GM04504 (cell line): Measurements from ENCODE around the gene RAB11A.

Experiments
- DNase-seq: peaks from one replicate; pipeline ENCODE4 v3.0.0-alpha.2; 2012; ENCODE audit warnings: low read depth

Gene RAB11A

DNA sequence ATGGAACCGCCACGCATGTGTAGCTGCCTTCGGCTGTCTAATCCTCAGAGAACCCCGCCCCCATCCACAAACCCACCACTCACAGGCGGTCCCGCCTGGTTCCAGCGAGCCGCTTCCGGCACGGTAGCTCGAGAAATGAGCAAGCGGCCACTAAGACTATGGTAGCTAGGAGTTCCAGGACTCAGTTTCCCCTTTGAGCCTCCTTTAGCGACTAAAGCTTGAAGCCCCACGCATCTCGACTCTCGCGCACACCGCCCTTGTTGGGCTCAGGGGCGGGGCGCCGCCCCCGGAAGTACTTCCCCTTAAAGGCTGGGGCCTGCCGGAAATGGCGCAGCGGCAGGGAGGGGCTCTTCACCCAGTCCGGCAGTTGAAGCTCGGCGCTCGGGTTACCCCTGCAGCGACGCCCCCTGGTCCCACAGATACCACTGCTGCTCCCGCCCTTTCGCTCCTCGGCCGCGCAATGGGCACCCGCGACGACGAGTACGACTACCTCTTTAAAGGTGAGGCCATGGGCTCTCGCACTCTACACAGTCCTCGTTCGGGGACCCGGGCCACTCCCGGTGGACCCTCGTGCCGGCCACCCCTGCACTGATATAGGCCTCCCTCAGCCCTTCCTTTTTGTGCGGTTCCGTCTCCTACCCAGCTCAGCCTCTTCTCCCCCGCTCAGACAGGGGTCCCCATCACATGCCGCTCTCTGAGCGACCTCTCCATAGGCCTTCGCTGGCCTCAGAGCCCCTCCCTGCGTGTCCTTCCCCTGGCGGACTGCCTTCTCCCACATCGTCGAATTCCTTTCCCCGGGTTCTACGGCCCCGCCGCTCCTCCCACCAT lies at the start of gene RAB11A:
RAB11A (plus strand) TSS at position 366 of the 828 bp plus-strand sequence; CDS start at position 461, 95 bp downstream.
- peak; percentile 90 for DNase-seq

DNA sequence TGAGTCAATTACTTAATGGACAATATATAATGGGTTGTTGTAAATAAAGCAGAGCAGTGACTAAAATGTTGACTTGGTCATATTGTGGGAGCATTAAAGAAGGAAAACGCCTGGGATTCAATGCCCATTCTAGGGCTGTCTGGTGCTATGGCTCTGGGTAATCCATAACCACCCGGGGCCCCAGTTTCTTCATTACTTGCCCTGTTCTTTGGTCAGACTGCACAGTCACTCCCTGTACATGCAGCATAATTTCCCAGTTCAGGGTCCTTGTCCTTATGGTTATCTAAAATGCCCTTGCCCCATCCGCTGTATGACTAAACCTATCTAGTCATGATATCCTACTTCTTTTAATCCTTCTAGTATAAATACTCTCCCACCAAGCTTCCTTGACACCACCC lies 49.7 kb upstream of the RAB11A start:
- DNase-seq, result no peak

DNA sequence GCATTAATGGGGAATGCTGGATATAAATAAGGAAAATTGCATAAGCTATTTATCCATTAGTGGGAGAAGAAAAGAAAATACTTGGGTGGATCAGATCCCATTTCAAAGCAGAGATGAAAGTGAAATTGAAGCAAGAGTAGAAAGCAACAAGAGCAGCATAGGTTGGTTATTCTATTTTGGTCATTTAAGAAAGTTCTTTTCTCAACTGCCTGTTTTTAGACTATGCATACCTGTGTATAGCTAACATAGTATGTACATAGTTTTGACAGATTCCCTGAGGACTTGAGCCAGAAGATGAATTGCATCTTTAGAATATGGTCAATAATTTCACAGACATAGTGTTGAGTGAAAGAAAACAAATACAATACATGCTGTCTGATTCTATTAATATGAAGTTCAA lies 48.2 kb upstream of the RAB11A start:
- DNase-seq, result no peak

DNA sequence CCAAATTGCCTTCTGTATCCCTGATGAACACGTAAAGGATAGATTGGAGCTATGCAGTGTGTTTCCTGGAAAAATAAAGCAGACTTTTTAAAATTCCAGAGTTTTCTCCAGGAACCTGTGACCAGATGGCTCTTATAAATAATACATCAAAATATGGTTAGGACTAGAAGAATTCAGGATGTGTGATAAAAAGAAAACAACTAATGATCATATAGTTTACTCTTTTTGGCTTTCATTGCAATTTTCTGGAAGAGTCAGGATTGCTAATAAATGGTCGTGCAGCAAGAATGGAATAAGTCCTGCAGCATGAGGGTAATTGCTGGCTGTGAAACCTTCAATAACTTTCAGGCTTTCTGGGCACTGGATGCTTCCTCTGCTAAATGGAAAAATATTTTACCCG lies 47.0 kb upstream of the RAB11A start:
- DNase-seq, result no peak

GRCh38 chr15:65824031-65824743 lies 45.1 kb upstream of the RAB11A start:
- DNase-seq, result peak; percentile 39

DNA sequence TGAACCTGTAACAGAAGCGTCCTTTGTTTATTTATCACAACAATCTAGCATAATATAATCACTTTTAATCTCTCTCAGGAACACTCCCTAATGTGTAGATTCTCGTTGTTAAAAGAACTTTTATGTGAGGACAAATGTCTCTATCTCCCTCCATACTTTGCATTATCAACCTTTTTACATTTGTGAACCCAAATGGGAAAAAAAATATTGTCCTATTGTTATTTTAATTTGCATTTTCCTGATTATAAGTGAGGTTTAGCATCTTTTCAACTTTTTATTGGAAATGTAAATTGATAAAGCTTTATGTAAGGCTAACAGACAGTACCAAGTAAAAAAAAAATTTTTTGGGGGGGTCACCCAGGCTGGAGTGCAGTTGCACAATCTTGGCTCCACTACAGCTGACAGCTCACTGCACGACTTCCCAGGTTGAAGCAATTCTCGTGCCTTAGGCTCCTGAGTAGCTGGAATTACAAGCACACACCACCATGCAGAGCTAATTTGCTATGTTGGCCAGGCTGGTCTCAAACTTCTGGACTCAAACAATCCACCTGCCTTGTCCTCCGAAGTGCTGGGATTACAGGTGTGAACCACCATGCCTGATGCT lies 44.2 kb upstream of the RAB11A start:
- peak; percentile 57 for DNase-seq

DNA sequence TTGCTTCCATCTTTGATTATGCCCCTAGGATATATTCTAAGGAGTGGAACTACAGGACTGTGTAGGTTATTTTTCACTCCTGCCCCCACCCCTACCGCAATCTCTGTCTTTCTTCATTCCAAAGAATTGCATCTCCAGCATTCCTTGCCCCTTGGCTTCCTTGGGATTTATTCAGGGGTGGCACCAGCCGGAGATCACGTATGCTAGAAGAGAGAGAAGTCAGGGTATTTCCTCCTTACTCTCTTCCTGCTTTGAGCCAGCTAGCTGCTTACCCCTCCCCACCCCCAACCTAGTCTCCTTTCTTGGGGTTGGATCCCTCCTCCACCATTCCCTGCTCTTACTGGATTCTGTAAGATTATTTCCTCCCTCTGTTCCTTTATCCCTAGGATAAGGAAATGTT lies 42.2 kb upstream of the RAB11A start:
- no peak for DNase-seq

DNA sequence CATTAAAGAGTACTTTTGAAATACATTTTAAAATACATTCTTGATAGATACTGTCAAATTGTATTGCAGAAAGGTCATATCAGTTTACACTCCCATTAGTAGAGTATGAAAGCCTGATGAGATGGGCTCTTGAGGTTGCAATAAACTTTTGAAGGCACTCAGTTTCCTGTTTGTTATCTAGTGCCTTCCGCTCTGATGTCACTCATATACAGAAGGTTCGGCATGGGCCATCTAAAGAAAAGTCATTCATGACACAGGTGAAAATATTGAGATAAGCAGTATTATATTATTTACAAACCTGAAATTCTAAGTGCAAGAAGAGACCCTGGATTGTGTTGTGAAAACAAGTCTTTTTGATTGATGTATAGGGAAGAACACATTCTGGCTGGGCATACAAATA lies 40.7 kb upstream of the RAB11A start:
- no peak for DNase-seq

DNA sequence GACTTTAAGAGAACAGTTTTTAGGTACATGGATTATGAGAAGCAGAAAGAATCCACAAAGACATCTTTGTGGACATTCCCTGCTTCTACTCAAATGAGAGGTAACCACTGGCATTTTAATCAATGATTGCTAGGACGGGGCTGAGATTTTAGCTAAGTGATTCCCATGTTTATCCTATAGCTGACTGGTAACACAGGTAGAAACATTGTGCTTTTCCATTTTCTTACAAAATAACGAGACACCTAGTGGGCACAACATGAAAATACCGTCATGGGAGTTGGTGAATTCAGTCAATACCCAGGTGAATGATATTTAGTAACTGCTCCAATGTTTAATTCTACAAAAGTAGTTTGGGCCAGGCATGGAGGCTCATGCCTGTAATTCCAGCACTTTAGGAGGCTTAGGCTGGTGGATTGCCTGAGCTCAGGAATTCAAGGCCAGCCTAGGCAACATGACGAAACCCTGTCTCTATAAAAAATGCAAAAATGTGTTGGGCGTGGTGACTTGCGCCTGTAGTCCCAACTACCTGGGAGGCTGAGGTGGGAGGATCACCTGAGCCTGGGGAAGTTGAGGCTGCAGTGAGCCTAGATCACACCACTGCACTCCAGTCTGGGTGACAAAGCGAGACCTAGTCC lies 40.0 kb upstream of the RAB11A start:
- no peak for DNase-seq

DNA sequence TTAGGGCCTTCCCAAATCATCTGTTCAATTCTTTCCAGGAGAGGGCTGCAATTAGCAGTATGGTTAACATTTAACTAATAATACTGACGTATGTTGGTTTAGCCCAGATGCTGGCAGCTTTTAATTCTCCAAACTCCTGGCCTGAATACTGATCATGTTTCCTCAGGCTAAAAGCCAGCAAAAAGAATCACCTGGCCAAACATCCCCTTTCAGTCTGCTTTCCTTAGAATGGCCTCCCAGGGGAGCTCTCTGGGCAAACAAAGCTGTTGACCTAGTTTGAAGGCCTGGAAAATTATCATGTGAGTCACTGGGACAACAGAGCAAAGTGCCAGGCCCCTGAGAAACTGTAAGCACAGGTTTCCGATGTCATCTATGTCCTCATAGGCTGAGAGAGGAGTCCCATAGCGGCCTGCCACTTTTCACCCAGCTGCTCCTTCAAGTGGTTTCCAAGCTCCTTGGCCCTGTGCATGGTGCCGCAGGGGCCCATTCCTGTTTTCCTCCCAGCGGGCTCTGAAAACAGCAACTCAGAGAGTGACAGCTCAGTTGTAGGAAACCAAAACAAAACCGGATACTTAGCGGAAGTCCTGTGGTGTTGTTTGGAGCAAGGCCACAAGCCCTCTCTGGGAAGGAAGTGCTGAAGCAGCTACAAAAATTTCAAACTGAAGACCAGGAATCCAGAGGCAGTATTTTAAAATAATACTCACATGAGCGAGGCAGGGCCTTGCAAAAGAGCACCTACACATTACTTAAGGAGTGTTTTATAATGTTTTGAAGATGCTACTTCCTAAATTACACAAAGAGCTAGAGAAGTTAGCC lies 36.5 kb upstream of the RAB11A start:
- peak; percentile 85 for DNase-seq

- no peak for DNase-seq
Measured at GRCh38 chr15:65833501-65834205, 35.6 kb upstream of the RAB11A start.

GRCh38 chr15:65834603-65835282 lies 34.5 kb upstream of the RAB11A start:
- no peak for DNase-seq

GRCh38 chr15:65835447-65835846 lies 33.8 kb upstream of the RAB11A start:
- no peak for DNase-seq

DNA sequence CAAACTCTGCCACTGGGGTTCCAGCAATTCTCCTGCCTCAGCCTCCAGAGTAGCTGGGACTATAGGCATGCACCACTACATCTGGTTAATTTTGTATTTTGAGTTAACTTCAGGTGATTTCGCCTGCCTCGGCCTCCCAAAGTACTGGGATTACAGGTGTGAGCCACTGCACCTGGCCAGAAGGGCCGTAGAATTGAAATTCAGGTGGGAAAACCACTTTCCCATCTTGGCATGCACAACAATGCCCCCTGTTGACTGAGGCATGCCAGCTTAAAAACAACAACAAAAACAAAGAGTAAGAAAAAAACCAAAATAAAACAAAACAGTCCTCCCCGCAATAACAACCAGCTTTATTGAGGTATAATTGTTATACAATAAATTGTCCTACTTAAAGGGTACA lies 32.6 kb upstream of the RAB11A start:
- DNase-seq, result no peak

DNA sequence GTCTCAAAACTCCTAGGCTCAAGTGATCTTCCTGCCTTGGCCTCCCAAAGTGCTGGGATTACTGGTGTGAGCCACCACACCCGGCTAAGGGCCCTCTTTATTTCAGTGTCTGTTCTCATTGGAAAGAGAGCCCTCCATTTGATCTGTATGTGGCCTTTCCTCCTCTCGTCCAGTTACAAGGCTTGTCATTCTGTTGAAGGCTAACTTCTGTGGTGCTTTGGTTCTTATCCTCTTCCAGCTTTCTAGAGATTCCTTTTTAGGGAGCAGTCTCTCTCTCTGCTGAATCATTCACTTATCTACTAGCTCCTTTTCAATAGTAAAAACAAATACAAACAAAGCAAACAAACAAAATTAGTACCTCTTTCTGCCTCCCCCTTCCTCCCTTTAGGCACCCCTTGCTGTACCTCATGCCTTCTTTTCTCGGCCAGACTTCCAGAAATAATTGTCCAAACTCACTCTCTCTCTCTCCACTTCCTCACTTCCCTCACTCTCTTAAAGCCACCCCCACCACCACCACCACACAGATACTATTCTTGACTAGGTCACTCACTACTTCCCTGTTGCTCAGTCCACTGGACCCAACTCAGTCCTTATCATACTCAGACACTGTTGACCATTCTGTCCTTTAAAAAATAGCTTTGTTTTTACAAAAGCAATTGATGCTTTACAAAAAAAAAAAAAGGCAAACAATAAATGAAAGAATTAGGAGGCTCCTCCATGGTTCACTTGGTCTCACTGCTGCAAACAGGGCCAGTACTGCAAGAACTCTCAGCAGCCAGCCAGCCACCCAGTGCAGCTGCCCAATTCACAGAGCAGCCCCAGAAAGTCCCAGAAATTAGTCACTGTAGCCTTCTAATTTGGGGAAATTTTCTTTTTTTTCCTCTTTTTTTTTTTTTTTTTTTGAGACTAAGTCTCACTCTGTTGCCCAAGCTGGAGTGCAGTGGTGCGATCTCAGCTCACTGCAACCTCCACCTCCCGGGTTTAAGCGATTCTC lies 31.7 kb upstream of the RAB11A start:
- no peak for DNase-seq

DNA sequence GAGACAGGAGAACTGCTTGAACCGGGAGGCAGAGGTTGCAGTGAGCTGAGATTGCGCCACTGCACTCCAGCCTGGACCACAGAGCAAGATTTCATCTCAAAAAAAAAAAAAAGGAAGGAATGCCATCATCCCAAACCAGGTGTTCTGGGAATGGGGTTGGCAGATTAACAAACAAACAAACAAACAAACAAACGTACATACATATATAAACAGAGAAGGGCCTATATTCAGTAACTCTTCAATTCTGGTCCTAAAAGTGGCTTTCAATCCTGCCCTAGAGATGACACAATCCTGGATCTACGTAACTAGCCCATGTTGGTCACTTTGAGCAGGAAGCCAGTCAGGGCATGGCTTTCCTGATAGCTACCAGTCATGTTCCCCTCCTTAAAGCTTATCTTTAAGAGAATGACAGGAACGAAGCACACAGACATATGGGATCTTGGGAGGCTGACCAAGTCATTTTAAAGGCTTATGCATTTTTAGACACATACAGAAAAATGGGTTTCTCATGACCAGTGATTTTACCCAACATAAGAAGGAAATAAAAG lies 29.9 kb upstream of the RAB11A start:
- DNase-seq, result no peak

GRCh38 chr15:65839985-65840384 lies 29.3 kb upstream of the RAB11A start:
- no peak for DNase-seq

DNA sequence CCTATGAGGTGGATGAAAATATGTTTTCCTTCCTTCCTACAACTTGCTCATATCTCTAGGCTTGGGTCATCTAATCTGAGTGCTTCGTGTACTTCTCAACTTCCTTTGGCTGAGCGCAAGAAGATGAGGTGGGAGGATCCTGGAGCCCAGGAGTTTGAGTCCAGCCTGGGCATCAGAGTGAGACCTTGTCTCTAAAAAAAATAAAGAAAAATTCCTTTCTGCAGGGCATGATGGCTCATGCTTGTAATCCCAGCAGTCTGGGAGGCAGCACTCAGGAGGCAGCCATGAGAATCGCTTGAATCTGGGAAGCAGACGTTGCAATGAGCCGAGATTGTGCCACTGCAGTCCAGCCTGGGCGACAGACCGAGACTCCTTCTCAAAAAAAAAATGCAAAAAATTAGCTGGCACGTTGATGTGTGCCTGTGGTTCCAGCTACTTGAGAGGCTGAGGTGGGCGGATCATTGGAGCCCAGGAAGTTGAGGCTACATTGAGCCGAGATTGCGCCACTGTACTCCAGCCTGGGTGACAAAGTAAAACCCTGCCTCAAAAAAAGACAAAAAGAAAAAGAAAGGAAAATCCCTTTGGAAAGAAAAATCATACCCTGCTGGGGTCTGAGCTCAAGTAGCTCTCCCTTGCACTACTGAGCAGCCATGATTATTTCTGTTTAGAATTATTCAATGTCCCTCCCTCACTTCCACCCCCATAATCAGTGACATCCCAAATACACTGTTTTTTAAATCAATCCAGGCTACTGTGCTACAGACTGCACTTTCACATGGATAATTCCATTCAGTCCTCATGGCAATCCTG lies 28.0 kb upstream of the RAB11A start:
- DNase-seq, result no peak
